Measurements from ENCODE around the gene ZNF438.

Gene ZNF438

GRCh38 chr10:30863516-30864210 lies 168.0 kb downstream of the ZNF438 start:
- Histone ChIP-seq H3K27me3 (ENCODE audit: insufficient read depth, low read length) (no peaks in the 10 kb centered on the region), H3K4me3 (ENCODE audit: low read length) (no peak overlapping the region), H2AFZ (ENCODE audit: low read depth, low read length) (no peak overlapping the region)

GRCh38 chr10:30862486-30862885 lies 169.2 kb downstream of the ZNF438 start:
- Histone ChIP-seq H3K4me1 (ENCODE audit: insufficient read depth, low read length) (no peaks in the 10 kb centered on the region), H3K9me3 (ENCODE audit: low read length) (no peaks in the 10 kb centered on the region), H3K27me3 (ENCODE audit: insufficient read depth, low read length) (no peaks in the 10 kb centered on the region), H2AFZ (ENCODE audit: low read depth, low read length) (no peak overlapping the region), H3K4me3 (ENCODE audit: low read length) (no peak overlapping the region), H3K36me3 (ENCODE audit: insufficient read depth, low read length) (no peaks in the 10 kb centered on the region)

More at GRCh38 chr10:30863516-30864210, 168.0 kb downstream of the ZNF438 start:
- Histone ChIP-seq H3K4me1 (ENCODE audit: insufficient read depth, low read length) (no peaks in the 10 kb centered on the region), H3K36me3 (ENCODE audit: insufficient read depth, low read length) (no peaks in the 10 kb centered on the region), H3K9me3 (ENCODE audit: low read length) (no peaks in the 10 kb centered on the region)

- H3K36me3 ChIP-seq (ENCODE audit: insufficient read depth, low read length) = no peaks in the 10 kb centered on the region
- H2AFZ ChIP-seq (ENCODE audit: low read depth, low read length) = no peak overlapping the region
- no peak overlapping the region for H3K4me3 ChIP-seq (ENCODE audit: low read length)
- H3K9me3 ChIP-seq (ENCODE audit: low read length) = no peaks in the 10 kb centered on the region
- no peaks in the 10 kb centered on the region for H3K4me1 ChIP-seq (ENCODE audit: insufficient read depth, low read length)
- no peaks in the 10 kb centered on the region for H3K27me3 ChIP-seq (ENCODE audit: insufficient read depth, low read length)
These were observed 169.7 kb downstream of the ZNF438 start for GRCh38 chr10:30861976-30862375.

- H3K27me3 ChIP-seq (ENCODE audit: insufficient read depth, low read length) = no peaks in the 10 kb centered on the region
- no peaks in the 10 kb centered on the region for H3K36me3 ChIP-seq (ENCODE audit: insufficient read depth, low read length)
- no peak overlapping the region for H3K4me3 ChIP-seq (ENCODE audit: low read length)
- no peaks in the 10 kb centered on the region for H3K4me1 ChIP-seq (ENCODE audit: insufficient read depth, low read length)
- H2AFZ ChIP-seq (ENCODE audit: low read depth, low read length) = no peak overlapping the region
- no peaks in the 10 kb centered on the region for H3K9me3 ChIP-seq (ENCODE audit: low read length)
These were observed 170.4 kb downstream of the ZNF438 start for GRCh38 chr10:30861221-30861620.

GRCh38 chr10:30858499-30858898 lies 173.2 kb downstream of the ZNF438 start:
- Histone ChIP-seq H2AFZ (ENCODE audit: low read depth, low read length) (no peak overlapping the region), H3K4me1 (ENCODE audit: insufficient read depth, low read length) (no peaks in the 10 kb centered on the region)

GRCh38 chr10:30857803-30858202 lies 173.9 kb downstream of the ZNF438 start:
- H2AFZ ChIP-seq (ENCODE audit: low read depth, low read length) = no peak overlapping the region
- no peaks in the 10 kb centered on the region for H3K9me3 ChIP-seq (ENCODE audit: low read length)
- H3K4me3 ChIP-seq (ENCODE audit: low read length) = no peak overlapping the region
- H3K4me1 ChIP-seq (ENCODE audit: insufficient read depth, low read length) = no peaks in the 10 kb centered on the region
- H3K27me3 ChIP-seq (ENCODE audit: insufficient read depth, low read length) = no peaks in the 10 kb centered on the region
- no peaks in the 10 kb centered on the region for H3K36me3 ChIP-seq (ENCODE audit: insufficient read depth, low read length)

More at GRCh38 chr10:30858499-30858898, 173.2 kb downstream of the ZNF438 start:
- Histone ChIP-seq H3K36me3 (ENCODE audit: insufficient read depth, low read length) (no peaks in the 10 kb centered on the region), H3K9me3 (ENCODE audit: low read length) (no peaks in the 10 kb centered on the region), H3K4me3 (ENCODE audit: low read length) (no peak overlapping the region), H3K27me3 (ENCODE audit: insufficient read depth, low read length) (no peaks in the 10 kb centered on the region)

- Histone ChIP-seq H3K9me3 (ENCODE audit: low read length) (no peaks in the 10 kb centered on the region), H3K4me3 (ENCODE audit: low read length) (no peak overlapping the region), H2AFZ (ENCODE audit: low read depth, low read length) (no peak overlapping the region), H3K27me3 (ENCODE audit: insufficient read depth, low read length) (no peaks in the 10 kb centered on the region), H3K36me3 (ENCODE audit: insufficient read depth, low read length) (no peaks in the 10 kb centered on the region), H3K4me1 (ENCODE audit: insufficient read depth, low read length) (no peaks in the 10 kb centered on the region)
These were observed 176.5 kb downstream of the ZNF438 start for GRCh38 chr10:30855131-30855530.

- no peak overlapping the region for H3K4me3 ChIP-seq (ENCODE audit: low read length)
- no peaks in the 10 kb centered on the region for H3K4me1 ChIP-seq (ENCODE audit: insufficient read depth, low read length)
- no peaks in the 10 kb centered on the region for H3K9me3 ChIP-seq (ENCODE audit: low read length)
- H2AFZ ChIP-seq (ENCODE audit: low read depth, low read length) = no peak overlapping the region
- H3K27me3 ChIP-seq (ENCODE audit: insufficient read depth, low read length) = no peaks in the 10 kb centered on the region
- H3K36me3 ChIP-seq (ENCODE audit: insufficient read depth, low read length) = no peaks in the 10 kb centered on the region
These were observed 177.0 kb downstream of the ZNF438 start for GRCh38 chr10:30854656-30855055.

GRCh38 chr10:30853066-30853465 lies 178.6 kb downstream of the ZNF438 start:
- no peak overlapping the region for H2AFZ ChIP-seq (ENCODE audit: low read depth, low read length)
- H3K4me1 ChIP-seq (ENCODE audit: insufficient read depth, low read length) = no peaks in the 10 kb centered on the region
- no peaks in the 10 kb centered on the region for H3K36me3 ChIP-seq (ENCODE audit: insufficient read depth, low read length)
- H3K9me3 ChIP-seq (ENCODE audit: low read length) = no peaks in the 10 kb centered on the region
- no peak overlapping the region for H3K4me3 ChIP-seq (ENCODE audit: low read length)
- no peaks in the 10 kb centered on the region for H3K27me3 ChIP-seq (ENCODE audit: insufficient read depth, low read length)

- Histone ChIP-seq H3K9me3 (ENCODE audit: low read length) (peaks cover 3% of the 10 kb centered on the region), H3K4me3 (ENCODE audit: low read length) (no peak overlapping the region), H2AFZ (ENCODE audit: low read depth, low read length) (no peak overlapping the region), H3K36me3 (ENCODE audit: insufficient read depth, low read length) (no peaks in the 10 kb centered on the region), H3K4me1 (ENCODE audit: insufficient read depth, low read length) (no peaks in the 10 kb centered on the region), H3K27me3 (ENCODE audit: insufficient read depth, low read length) (no peaks in the 10 kb centered on the region)
These were observed 180.9 kb downstream of the ZNF438 start for GRCh38 chr10:30850776-30851175.

- Histone ChIP-seq H3K9me3 (ENCODE audit: low read length) (peaks cover 3% of the 10 kb centered on the region), H3K4me3 (ENCODE audit: low read length) (no peak overlapping the region), H3K4me1 (ENCODE audit: insufficient read depth, low read length) (no peaks in the 10 kb centered on the region), H3K36me3 (ENCODE audit: insufficient read depth, low read length) (no peaks in the 10 kb centered on the region), H3K27me3 (ENCODE audit: insufficient read depth, low read length) (no peaks in the 10 kb centered on the region), H2AFZ (ENCODE audit: low read depth, low read length) (no peak overlapping the region)
These were observed 182.2 kb downstream of the ZNF438 start for GRCh38 chr10:30849231-30850035.

GRCh38 chr10:30848396-30849032 lies 183.2 kb downstream of the ZNF438 start:
- Histone ChIP-seq H3K9me3 (ENCODE audit: low read length) (peaks cover 3% of the 10 kb centered on the region), H2AFZ (ENCODE audit: low read depth, low read length) (no peak overlapping the region), H3K4me3 (ENCODE audit: low read length) (no peak overlapping the region), H3K36me3 (ENCODE audit: insufficient read depth, low read length) (no peaks in the 10 kb centered on the region), H3K27me3 (ENCODE audit: insufficient read depth, low read length) (no peaks in the 10 kb centered on the region), H3K4me1 (ENCODE audit: insufficient read depth, low read length) (no peaks in the 10 kb centered on the region)

GRCh38 chr10:30847642-30848041 lies 184.0 kb downstream of the ZNF438 start:
- H2AFZ ChIP-seq (ENCODE audit: low read depth, low read length) = no peak overlapping the region
- H3K4me1 ChIP-seq (ENCODE audit: insufficient read depth, low read length) = no peaks in the 10 kb centered on the region
- peaks cover 3% of the 10 kb centered on the region for H3K9me3 ChIP-seq (ENCODE audit: low read length)
- H3K4me3 ChIP-seq (ENCODE audit: low read length) = no peak overlapping the region
- H3K36me3 ChIP-seq (ENCODE audit: insufficient read depth, low read length) = no peaks in the 10 kb centered on the region
- no peaks in the 10 kb centered on the region for H3K27me3 ChIP-seq (ENCODE audit: insufficient read depth, low read length)
